GM12878 (cell line): ENCODE data around the gene LCORL. TPM values are rescaled to one million over a fixed set of nuclear protein-coding genes. Genes with fewer than 3 reads are reported as not detected.

ENCODE experiments used
- ATAC-seq: fragments of 200-7000 bp; cut with Tn5 transposase; 3 replicates; pipeline ENCODE4 v1.9.1; 2020; ENCODE audit warnings: mild to moderate bottlenecking, moderate library complexity
- BruUV-seq: library from RNA; stranded (reverse); fragments of 400-500 nt; replicated peaks from 2 replicates; lab custom pipeline; 2021; lab: Mats Ljungman, UMichigan
- CTCF ChIA-PET: fragments of 300-600 bp; sonication (Branson Sonifier 250); formaldehyde crosslinking; extraction: SDS; loops from one replicate; lab custom pipeline; 2021; ENCODE audit warnings: inconsistent platforms; lab: Yijun Ruan, JAX
- POLR2A ChIA-PET: fragments of 350-600 bp; formaldehyde crosslinking; extraction: SDS; loops from one replicate; lab custom pipeline; 2021; ENCODE audit warnings: inconsistent platforms; lab: Charles Lee
- RAD21 ChIA-PET: fragments of 300-600 bp; sonication (Branson Sonifier 250); formaldehyde crosslinking; loops from one replicate; lab custom pipeline; 2023; ENCODE audit warnings: antibody characterized with exemption; ENCODE audit not compliant: unreplicated experiment; lab: Charles Lee
- SMC1A ChIA-PET: fragments of 300-600 bp; sonication (Branson Sonifier 250); formaldehyde crosslinking; loops from one replicate; lab custom pipeline; 2023; ENCODE audit not compliant: unreplicated experiment, uncharacterized antibody; lab: Charles Lee
- DNase-seq: peaks from one replicate; pipeline ENCODE4 v3.0.0-alpha.2; 2011; ENCODE audit warnings: low read depth, low spot score
- FAIRE-seq: peaks from 3 replicates; lab custom pipeline; 2011; peaks lifted over from hg19 to GRCh38; lab: Jason Lieb, UNC
- H2AFZ ChIP-seq: 2 replicates; pipeline ENCODE4 v1.6.0; 2011; ENCODE audit warnings: low read depth, low read length, control low read depth; ENCODE audit not compliant: control insufficient read depth
- H3K27ac ChIP-seq: 2 replicates; pipeline ENCODE4 v1.5.1; 2011; ENCODE audit warnings: control low read depth; ENCODE audit not compliant: control insufficient read depth, insufficient read depth
- H3K27me3 ChIP-seq, 2 experiments: replicated peaks in 1 of 2; 2 replicates each; pipeline versions ENCODE4 v1.6.0 to v1.6.1; 2011; ENCODE audit warnings: low read length in 1 of 2; ENCODE audit not compliant: control insufficient read depth in 2 of 2, insufficient read depth in 2 of 2
- H3K36me3 ChIP-seq, 2 experiments: 2 replicates each; pipeline ENCODE4 v1.5.1; 2011; ENCODE audit warnings: low read length in 1 of 2; ENCODE audit not compliant: control insufficient read depth in 2 of 2, insufficient read depth in 2 of 2
- H3K4me1 ChIP-seq: 2 replicates; pipeline ENCODE4 v1.6.1; 2011; ENCODE audit warnings: mild to moderate bottlenecking, low read length, moderate library complexity, mixed read lengths; ENCODE audit not compliant: control insufficient read depth, insufficient read depth
- H3K4me2 ChIP-seq: 2 replicates; pipeline ENCODE4 v1.6.0; 2011; ENCODE audit warnings: control low read depth; ENCODE audit not compliant: control insufficient read depth, insufficient read depth
- H3K4me3 ChIP-seq: fragments of 200-600 bp; sonication (generic); 2 replicates; pipeline ENCODE4 v1.5.1; 2016
- H3K79me2 ChIP-seq: 2 replicates; pipeline ENCODE4 v1.6.0; 2011; ENCODE audit warnings: low read length; ENCODE audit not compliant: control insufficient read depth, insufficient read depth
- H3K9ac ChIP-seq: 2 replicates; pipeline ENCODE4 v1.8.0; 2011; ENCODE audit warnings: low read length, control low read depth, mixed read lengths; ENCODE audit not compliant: control insufficient read depth, insufficient read depth
- H3K9me3 ChIP-seq: replicated peaks from 3 replicates; pipeline ENCODE4 v1.5.1; 2011; ENCODE audit warnings: mild to moderate bottlenecking, low read length; ENCODE audit not compliant: control insufficient read depth, insufficient read depth
- H4K20me1 ChIP-seq: 2 replicates; pipeline ENCODE4 v1.6.0; 2011; ENCODE audit not compliant: control insufficient read depth, insufficient read depth
- EED ChIP-seq: sonication (generic); IDR thresholded peaks from 2 replicates; pipeline ENCODE4 v1.6.1; 2016; ENCODE audit warnings: antibody characterized with exemption, low read depth
- IKZF1 ChIP-seq: fragments of 450-650 bp; conservative IDR thresholded peaks from 2 replicates; pipeline ENCODE4 v1.6.1; 2017; ENCODE audit warnings: antibody characterized with exemption, mild to moderate bottlenecking
- IRF4 ChIP-seq: IDR thresholded peaks from 2 replicates; pipeline ENCODE4 v1.6.1; 2011; ENCODE audit warnings: low read depth, low read length
- MEF2A ChIP-seq: IDR thresholded peaks from 2 replicates; pipeline ENCODE4 v1.6.1; 2011; ENCODE audit warnings: low read depth, mild to moderate bottlenecking, low read length, moderate library complexity; ENCODE audit not compliant: insufficient read depth
- SPI1 ChIP-seq: IDR thresholded peaks from 2 replicates; pipeline ENCODE4 v1.6.1; 2011; ENCODE audit warnings: low read depth, mild to moderate bottlenecking, low read length, moderate library complexity, borderline replicate concordance; ENCODE audit not compliant: insufficient read depth
- WGBS: methylation state at CpG from one replicate; pipeline ENCODE4 v1.1.6; 2016; ENCODE audit warnings: low lambda C conversion rate; ENCODE audit not compliant: insufficient replicate concordance, insufficient coverage; ENCODE audit errors: missing lambda C conversion rate; 5-methylcytosine and 5-hydroxymethylcytosine counted together
- in situ Hi-C: fragments of 300-500 bp; cut with MboI; formaldehyde crosslinking; loops from 9 replicates; pipeline ENCODE4 v1.14.3; 2018; ENCODE audit warnings: mixed read lengths
- intact Hi-C: fragments of 100-400 bp; cut with micrococcal nuclease; formaldehyde crosslinking; loops from one replicate; pipeline ENCODE4 v1.14.2; 2022; ENCODE audit not compliant: unreplicated experiment
- polyA plus RNA-seq, 11 experiments: library from polyadenylated mRNA; depleted of rRNA in 4 of 11; unstranded in 6 of 11; stranded (reverse) in 5 of 11; fragments of >200 nt; fragmentation: Nextera tagmentation in 4 of 11; fragmentation: Illumina TruSeq in 1 of 11; extraction: Ambion mirVana in 4 of 11; extraction: Trizol in 1 of 11; gene quantifications; 1 replicate in 1 of 11; 2 replicates in 10 of 11; pipeline versions ENCODE4 v1.2.1 to v1.2.3, GENCODE V29; 2011 to 2016; ENCODE audit warnings: inconsistent platforms in 2 of 11, missing spikeins in 2 of 11, low read depth in 1 of 11
- total RNA-seq, 4 experiments: library from RNA; depleted of rRNA in 3 of 4; stranded (reverse); fragments of >200 nt in 3 of 4; fragmentation: Illumina TruSeq in 1 of 4; extraction: Trizol in 1 of 4; gene quantifications; 2 replicates each; pipeline versions ENCODE4 v1.2.1 to v1.2.3, GENCODE V29; 2013 to 2021
- TF ChIP-seq, protein P1 (sequence below): IDR thresholded peaks from 2 replicates; pipeline ENCODE4 v1.6.1; 2012; ENCODE audit warnings: low read depth, low read length, improper control_type of control experiment

The LCORL gene
- total and polyA plus RNA-seq, 10 of the 15 experiments (the other 5 are each of a cell fraction or from before 2014, with no cell fraction given), result 2.2 to 9.8 (median 5.9) TPM

DNA sequence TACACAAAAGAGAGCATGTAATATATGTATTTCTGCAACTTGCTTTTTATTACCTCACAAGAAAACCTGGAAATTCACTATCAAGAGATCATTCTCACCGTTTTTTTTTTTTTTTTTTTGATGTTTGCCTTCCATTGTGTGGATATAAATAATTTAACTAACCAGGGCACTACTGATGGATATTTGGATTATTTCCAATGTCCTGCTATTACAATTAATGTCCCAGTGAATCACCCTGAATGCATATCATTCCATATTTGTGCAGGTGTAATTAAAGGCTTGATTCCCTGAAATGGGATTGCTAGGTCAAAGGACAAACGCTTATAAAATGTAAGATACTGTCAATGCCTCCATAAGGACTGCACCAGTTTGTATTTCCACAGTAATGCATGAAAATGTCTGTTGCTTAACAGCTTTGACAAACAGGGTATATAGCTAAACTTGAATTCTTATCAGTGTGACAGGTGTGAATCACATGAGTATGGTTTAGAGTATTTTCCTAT lies 123.0 kb downstream of the LCORL start (continued):
- TF ChIP-seq, protein P1, sequence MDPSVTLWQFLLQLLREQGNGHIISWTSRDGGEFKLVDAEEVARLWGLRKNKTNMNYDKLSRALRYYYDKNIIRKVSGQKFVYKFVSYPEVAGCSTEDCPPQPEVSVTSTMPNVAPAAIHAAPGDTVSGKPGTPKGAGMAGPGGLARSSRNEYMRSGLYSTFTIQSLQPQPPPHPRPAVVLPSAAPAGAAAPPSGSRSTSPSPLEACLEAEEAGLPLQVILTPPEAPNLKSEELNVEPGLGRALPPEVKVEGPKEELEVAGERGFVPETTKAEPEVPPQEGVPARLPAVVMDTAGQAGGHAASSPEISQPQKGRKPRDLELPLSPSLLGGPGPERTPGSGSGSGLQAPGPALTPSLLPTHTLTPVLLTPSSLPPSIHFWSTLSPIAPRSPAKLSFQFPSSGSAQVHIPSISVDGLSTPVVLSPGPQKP, result no peak
- TF ChIP-seq MEF2A (no peak), IRF4 (no peak)

DNA sequence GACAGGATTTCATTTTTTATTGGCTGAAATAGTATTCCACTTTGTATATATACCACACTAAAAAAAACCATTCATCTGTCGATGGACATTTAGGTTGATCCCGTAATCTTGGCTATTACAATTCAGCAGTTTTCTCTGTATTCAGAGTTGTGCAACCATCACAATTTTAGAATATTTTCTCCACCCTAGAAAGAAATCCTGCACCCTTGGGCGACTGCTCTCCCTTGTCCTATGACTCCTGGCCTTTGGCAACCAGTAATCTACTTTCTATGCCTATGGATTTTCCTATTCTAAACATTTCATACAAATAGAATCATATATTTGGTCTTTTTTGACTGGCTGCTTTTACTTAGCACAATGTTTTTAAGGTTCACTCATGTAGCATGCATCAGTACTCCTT lies 126.1 kb downstream of the LCORL start:
- no TSS peak for BruUV-seq
- no peaks in the 10 kb centered on the region for H3K79me2 ChIP-seq
- no peak overlapping the region for H3K4me2 ChIP-seq
- intact Hi-C loops, result no loop called here
- TF ChIP-seq IKZF1, result no peak
- TF ChIP-seq EED, result no peak
- TF ChIP-seq IRF4, result no peak
- no peak for TF ChIP-seq SPI1
- TF ChIP-seq, all 136 proteins: peak for 0
- Histone ChIP-seq H3K4me3 (no peak overlapping the region), H3K27me3 (no peaks in the 10 kb centered on the region), H4K20me1 (no peaks in the 10 kb centered on the region), H2AFZ (no peak overlapping the region), H3K4me1 (no peaks in the 10 kb centered on the region), H3K27ac (no peak overlapping the region), H3K9me3 (no peaks in the 10 kb centered on the region), H3K9ac (no peak overlapping the region), H3K36me3 (peaks cover 0 to 3% of the 10 kb centered on the region in 2 experiments; a peak in 2 of 4 replicates)
- in situ Hi-C loops, result no loop called here
- ChIA-PET SMC1A (no interaction called here), RAD21 (no interaction called here), CTCF (no interaction called here), POLR2A (no interaction called here)
- WGBS, result 100% methylated on average over 3 of the region's 3 CpGs
- FAIRE-seq, result no peak
- DNase-seq, result no peak
- ATAC-seq, result no peak
